ENCODE measurements around the gene PKHD1. TPM values are rescaled to one million over a fixed set of nuclear protein-coding genes. Genes with fewer than 3 reads are reported as not detected.

Gene PKHD1
- total RNA-seq, 4 donors from 2014 or later = 0.11 to 0.68 (median 0.42) TPM

GRCh38 chr6:51893366-51893765 is 194.0 kb downstream of the PKHD1 start:
- TF ChIP-seq CTCF (IDR thresholded peaks at IDR 0.05) (no peak), POLR2A (IDR thresholded peaks at IDR 0.05) (no peak), EP300 (IDR thresholded peaks at IDR 0.05) (no peak), POLR2AphosphoS5 (IDR thresholded peaks at IDR 0.05) (no peak)
- Histone ChIP-seq H3K27me3 (no peaks in the 10 kb centered on the region), H3K36me3 (no peaks in the 10 kb centered on the region), H3K27ac (no peak overlapping the region), H3K4me3 (no peak overlapping the region), H3K4me1 (no peaks in the 10 kb centered on the region), H3K9me3 (no peaks in the 10 kb centered on the region)
- DNase-seq (ENCODE audit: low spot score in 2 of 2) = no peak
- WGBS = 83% methylated on average over 4 of the region's 4 CpGs

- 63% methylated on average over 4 of the region's 4 CpGs for WGBS
- Histone ChIP-seq H3K4me3 (no peak overlapping the region), H3K27me3 (no peaks in the 10 kb centered on the region), H3K9me3 (no peaks in the 10 kb centered on the region), H3K36me3 (no peaks in the 10 kb centered on the region), H3K4me1 (no peaks in the 10 kb centered on the region), H3K27ac (no peak overlapping the region)
- no peak for DNase-seq (ENCODE audit: low spot score in 2 of 2)
- TF ChIP-seq CTCF (IDR thresholded peaks at IDR 0.05) = no peak
- no peak for TF ChIP-seq POLR2A (IDR thresholded peaks at IDR 0.05)
- no peak for TF ChIP-seq POLR2AphosphoS5 (IDR thresholded peaks at IDR 0.05)
- TF ChIP-seq EP300 (IDR thresholded peaks at IDR 0.05) = no peak
Observed at GRCh38 chr6:51892750-51893149, 194.7 kb downstream of the PKHD1 start.

GRCh38 chr6:51892339-51892738 is 195.1 kb downstream of the PKHD1 start:
- Histone ChIP-seq H3K36me3 (no peaks in the 10 kb centered on the region), H3K9me3 (no peaks in the 10 kb centered on the region), H3K4me1 (no peaks in the 10 kb centered on the region), H3K4me3 (no peak overlapping the region), H3K27ac (no peak overlapping the region), H3K27me3 (no peaks in the 10 kb centered on the region)
- DNase-seq (ENCODE audit: low spot score in 2 of 2) = no peak
- TF ChIP-seq POLR2A (IDR thresholded peaks at IDR 0.05) (no peak), CTCF (IDR thresholded peaks at IDR 0.05) (no peak), EP300 (IDR thresholded peaks at IDR 0.05) (no peak), POLR2AphosphoS5 (IDR thresholded peaks at IDR 0.05) (no peak)
- WGBS = 88% methylated on average over 3 of the region's 3 CpGs

GRCh38 chr6:51891784-51892183 is 195.6 kb downstream of the PKHD1 start:
- H3K36me3 ChIP-seq = no peaks in the 10 kb centered on the region
- no peaks in the 10 kb centered on the region for H3K27me3 ChIP-seq
- H3K4me1 ChIP-seq = no peaks in the 10 kb centered on the region
- no peak for DNase-seq (ENCODE audit: low spot score in 2 of 2)
- no peaks in the 10 kb centered on the region for H3K9me3 ChIP-seq
- H3K27ac ChIP-seq = no peak overlapping the region
- no peak for TF ChIP-seq EP300 (IDR thresholded peaks at IDR 0.05)
- WGBS = 89% methylated on average over 4 of the region's 4 CpGs
- no peak overlapping the region for H3K4me3 ChIP-seq

GRCh38 chr6:51887859-51888258 is 199.6 kb downstream of the PKHD1 start:
- WGBS = 43% methylated on average over 2 of the region's 2 CpGs

More at GRCh38 chr6:51887859-51888258, 199.6 kb downstream of the PKHD1 start:
- DNase-seq (ENCODE audit: low spot score in 2 of 2) = no peak
- Histone ChIP-seq H3K27ac (no peak overlapping the region), H3K4me3 (no peak overlapping the region), H3K4me1 (no peaks in the 10 kb centered on the region), H3K9me3 (no peaks in the 10 kb centered on the region), H3K36me3 (no peaks in the 10 kb centered on the region), H3K27me3 (no peaks in the 10 kb centered on the region)
- TF ChIP-seq POLR2A (IDR thresholded peaks at IDR 0.05) (no peak), EP300 (IDR thresholded peaks at IDR 0.05) (no peak), POLR2AphosphoS5 (IDR thresholded peaks at IDR 0.05) (no peak), CTCF (IDR thresholded peaks at IDR 0.05) (no peak)

All from suprapubic skin (tissue), 4 donors.